ENCODE measurements around the gene GPC3.

The GPC3 gene

GRCh38 chrX:133699023-133699728 lies 286.2 kb downstream of the GPC3 start:
- TF ChIP-seq CTCF (IDR thresholded peaks at IDR 0.05; ENCODE audit: low read depth, low read length): no peak
- H3K4me3 ChIP-seq (ENCODE audit: low read depth, low read length): no peak overlapping the region
- in situ Hi-C loops (cut with HindIII; ENCODE audit: low sequenced_read_pairs): no loop called here
- peak; percentile 4 for DNase-seq (ENCODE audit: low read depth, low spot score)

GRCh38 chrX:133698298-133698697 lies 287.1 kb downstream of the GPC3 start:
- in situ Hi-C loops (cut with HindIII; ENCODE audit: low sequenced_read_pairs): no loop called here
- no peak overlapping the region for H3K4me3 ChIP-seq (ENCODE audit: low read depth, low read length)
- TF ChIP-seq CTCF (IDR thresholded peaks at IDR 0.05; ENCODE audit: low read depth, low read length): no peak
- DNase-seq (ENCODE audit: low read depth, low spot score): peak; percentile 53

- in situ Hi-C loops (cut with HindIII; ENCODE audit: low sequenced_read_pairs): no loop called here
- no peak for DNase-seq (ENCODE audit: low read depth, low spot score)
- TF ChIP-seq CTCF (IDR thresholded peaks at IDR 0.05; ENCODE audit: low read depth, low read length): no peak
- no peak overlapping the region for H3K4me3 ChIP-seq (ENCODE audit: low read depth, low read length)
Measured at GRCh38 chrX:133697656-133698055, 287.7 kb downstream of the GPC3 start.

- in situ Hi-C loops (cut with HindIII; ENCODE audit: low sequenced_read_pairs): no loop called here
- TF ChIP-seq CTCF (IDR thresholded peaks at IDR 0.05; ENCODE audit: low read depth, low read length): no peak
- DNase-seq (ENCODE audit: low read depth, low spot score): no peak
- no peak overlapping the region for H3K4me3 ChIP-seq (ENCODE audit: low read depth, low read length)
Measured at GRCh38 chrX:133689997-133690599, 295.3 kb downstream of the GPC3 start.

GRCh38 chrX:133685822-133686221 lies 299.6 kb downstream of the GPC3 start:
- in situ Hi-C loops (cut with HindIII; ENCODE audit: low sequenced_read_pairs): no loop called here
- H3K4me3 ChIP-seq (ENCODE audit: low read depth, low read length): no peak overlapping the region
- no peak for TF ChIP-seq CTCF (IDR thresholded peaks at IDR 0.05; ENCODE audit: low read depth, low read length)

GRCh38 chrX:133681897-133682296 lies 303.5 kb downstream of the GPC3 start:
- no peak overlapping the region for H3K4me3 ChIP-seq (ENCODE audit: low read depth, low read length)
- no peak for TF ChIP-seq CTCF (IDR thresholded peaks at IDR 0.05; ENCODE audit: low read depth, low read length)
- in situ Hi-C loops (cut with HindIII; ENCODE audit: low sequenced_read_pairs): no loop called here
- no peak for DNase-seq (ENCODE audit: low read depth, low spot score)

More at GRCh38 chrX:133685822-133686221, 299.6 kb downstream of the GPC3 start:
- DNase-seq (ENCODE audit: low read depth, low spot score): no peak

Data from astrocyte of the spinal cord (primary cell).